Liver (tissue), 3 donors: ENCODE measurements around the gene TRNAU1AP.

Experiments
- CTCF ChIP-seq: fragments of 150-350 bp; IDR thresholded peaks from 2 replicates; pipeline ENCODE4 v1.5.1; 2017; ENCODE audit warnings: improper control_type of control experiment, low read depth, low read length; ENCODE audit not compliant: missing input control
- REST ChIP-seq: IDR thresholded peaks from 2 replicates; pipeline ENCODE4 v1.6.1; 2016; ENCODE audit warnings: antibody characterized with exemption, mild to moderate bottlenecking
- TAF1 ChIP-seq: conservative IDR thresholded peaks from 2 replicates; pipeline ENCODE4 v1.6.1; 2016; ENCODE audit warnings: antibody characterized with exemption, mild to moderate bottlenecking
- donor health status: healthy.
- donor health status: healthy.

GRCh38 chr1:28580722-28581530 is 28.0 kb downstream of the TRNAU1AP start:
- TF ChIP-seq CTCF: no peak
- TF ChIP-seq TAF1: no peak
- TF ChIP-seq REST: no peak
